AG09319 (cell line): ENCODE measurements around the gene PYDC2.
"Not testable (repeated sequence)": the region's sequence is repeated elsewhere in the genome, so short reads cannot be mapped to it uniquely, and the experiment has no call there.

Source experiments
- DNase-seq: peaks from one replicate; pipeline ENCODE4 v3.0.0-alpha.2; 2010; ENCODE audit warnings: low read depth; ENCODE audit errors: extremely low read depth
- CTCF ChIP-seq: IDR thresholded peaks from 2 replicates; pipeline ENCODE4 v1.5.1; 2011; ENCODE audit warnings: low read depth, mild to moderate bottlenecking, inconsistent platforms, low read length, moderate library complexity

The PYDC2 gene

GRCh38 chr3:191455257-191455952, 5.6 kb upstream of the PYDC2 start:
- no peak for TF ChIP-seq CTCF
- DNase-seq: no peak

GRCh38 chr3:191460360-191460759, 603 bp upstream of the PYDC2 start:
- no peak for DNase-seq
- TF ChIP-seq CTCF: no peak

- DNase-seq: no peak
- no peak for TF ChIP-seq CTCF
These were observed 9.1 kb downstream of the PYDC2 start for GRCh38 chr3:191470080-191470479.

GRCh38 chr3:191470545-191470944, 9.6 kb downstream of the PYDC2 start:
- DNase-seq: no peak
- no peak for TF ChIP-seq CTCF

GRCh38 chr3:191473661-191474198, 12.8 kb downstream of the PYDC2 start:
- TF ChIP-seq CTCF: no peak
- DNase-seq: no peak

- no peak for DNase-seq
- no peak for TF ChIP-seq CTCF
These were observed 15.3 kb downstream of the PYDC2 start for GRCh38 chr3:191476066-191476772.

GRCh38 chr3:191483994-191484393, 23.0 kb downstream of the PYDC2 start:
- DNase-seq: not testable (repeated sequence)
